ENCODE measurements around the gene CORO1C. TPM values are rescaled to one million over a fixed set of nuclear protein-coding genes. Genes with fewer than 3 reads are reported as not detected.
A peak's percentile ranks its signal among the peaks of the same experiment; 100 is the strongest.
"Not testable (repeated sequence)": the region's sequence is repeated elsewhere in the genome, so short reads cannot be mapped to it uniquely, and the experiment has no call there.

The CORO1C gene
- total RNA-seq, 1 donor from 2014 or later: 285 TPM

GRCh38 chr12:108734200-108734906, 3.0 kb upstream of the CORO1C start:
- Mint-ChIP-seq H3K36me3 (ENCODE audit: unreplicated experiment) (no peaks in the 10 kb centered on the region), H3K27ac (ENCODE audit: unreplicated experiment) (no peak overlapping the region), H3K27me3 (ENCODE audit: unreplicated experiment) (peaks cover 7% of the 10 kb centered on the region), H3K4me3 (ENCODE audit: unreplicated experiment) (no peak overlapping the region), H3K4me1 (ENCODE audit: low read depth, unreplicated experiment) (peaks cover 4% of the 10 kb centered on the region), H3K9me3 (ENCODE audit: unreplicated experiment) (peaks cover 13% of the 10 kb centered on the region)
- DNase-seq: no peak
- TF ChIP-seq CTCF (IDR thresholded peaks at IDR 0.05; ENCODE audit: partially characterized antibody, unreplicated experiment): no peak

DNA sequence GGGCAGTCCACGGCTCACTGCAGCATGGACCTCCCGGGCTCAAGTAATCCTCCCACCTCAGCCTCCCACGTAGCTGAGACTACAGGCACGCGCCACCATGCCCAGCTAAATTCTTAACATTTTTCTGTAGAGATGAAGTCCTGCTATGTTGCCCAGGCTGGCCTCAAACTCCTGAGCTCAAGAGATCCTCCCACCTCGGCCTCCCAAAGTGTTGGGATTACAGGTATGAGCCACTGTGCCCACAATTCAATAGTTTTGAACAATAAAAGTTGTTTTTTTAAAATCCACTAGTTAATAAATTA, 1.9 kb upstream of the CORO1C start:
- H3K27me3 Mint-ChIP-seq (ENCODE audit: unreplicated experiment); DNase-seq; H3K4me3 Mint-ChIP-seq (ENCODE audit: unreplicated experiment); H3K27ac Mint-ChIP-seq (ENCODE audit: unreplicated experiment); H3K36me3 Mint-ChIP-seq (ENCODE audit: unreplicated experiment): not testable (repeated sequence)
- H3K4me1 Mint-ChIP-seq (ENCODE audit: low read depth, unreplicated experiment): peaks cover 16% of the 10 kb centered on the region
- H3K9me3 Mint-ChIP-seq (ENCODE audit: unreplicated experiment): peaks cover 13% of the 10 kb centered on the region

DNA sequence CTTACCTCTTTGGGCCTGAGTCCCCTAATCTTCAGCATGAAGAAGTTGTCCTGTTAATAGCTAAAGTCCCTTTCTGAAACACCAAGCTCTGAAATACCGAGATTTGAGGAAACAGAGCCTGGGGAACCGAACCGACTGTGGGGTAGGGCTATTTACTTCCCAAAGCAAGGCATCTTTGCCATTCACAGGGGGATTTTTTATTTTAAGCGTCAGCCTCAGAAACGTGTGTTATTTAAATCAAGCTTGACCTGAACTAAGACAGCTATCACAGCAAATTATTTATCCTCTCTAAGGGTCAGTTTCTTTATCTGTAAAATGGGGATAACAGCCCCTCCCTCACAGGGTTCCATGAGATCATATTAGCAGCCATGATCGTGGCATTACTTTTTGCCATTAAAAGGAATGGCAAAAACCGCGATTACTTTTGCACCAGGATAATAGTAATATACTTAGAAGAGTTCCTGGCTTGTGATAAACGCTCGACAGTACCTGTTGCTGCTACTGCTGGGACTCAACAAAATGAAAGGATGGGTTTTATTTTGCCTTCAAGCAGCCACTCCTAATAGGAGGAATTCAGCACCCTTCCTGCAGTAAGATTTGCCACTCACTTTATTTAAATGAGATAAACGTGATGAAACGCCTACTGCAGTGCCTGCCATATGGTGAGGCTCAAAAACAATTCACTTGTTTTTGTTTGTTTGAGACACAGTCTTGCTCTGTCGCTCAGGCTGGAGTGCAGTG, 1.3 kb upstream of the CORO1C start:
- Mint-ChIP-seq H3K9me3 (ENCODE audit: unreplicated experiment) (peaks cover 13% of the 10 kb centered on the region), H3K27ac (ENCODE audit: unreplicated experiment) (peak overlapping the region; percentile 94)

GRCh38 chr12:108731866-108732461, 646 bp upstream of the CORO1C start:
- no peak for TF ChIP-seq CTCF (IDR thresholded peaks at IDR 0.05; ENCODE audit: partially characterized antibody, unreplicated experiment)
- Mint-ChIP-seq H3K4me3 (ENCODE audit: unreplicated experiment) (peak overlapping the region; percentile 91), H3K36me3 (ENCODE audit: unreplicated experiment) (no peaks in the 10 kb centered on the region), H3K27me3 (ENCODE audit: unreplicated experiment) (peaks cover 7% of the 10 kb centered on the region), H3K4me1 (ENCODE audit: low read depth, unreplicated experiment) (peaks cover 26% of the 10 kb centered on the region), H3K27ac (ENCODE audit: unreplicated experiment) (peak overlapping the region; percentile 94), H3K9me3 (ENCODE audit: unreplicated experiment) (peaks cover 13% of the 10 kb centered on the region)
- peak; percentile 99 for DNase-seq

More for the DNA sequence above, 1.3 kb upstream of the CORO1C start:
- TF ChIP-seq CTCF (IDR thresholded peaks at IDR 0.05; ENCODE audit: partially characterized antibody, unreplicated experiment): no peak
- H3K4me3 Mint-ChIP-seq (ENCODE audit: unreplicated experiment): peak overlapping the region; percentile 91
- H3K36me3 Mint-ChIP-seq (ENCODE audit: unreplicated experiment): no peaks in the 10 kb centered on the region
- no peak for DNase-seq
- peaks cover 7% of the 10 kb centered on the region for H3K27me3 Mint-ChIP-seq (ENCODE audit: unreplicated experiment)
- H3K4me1 Mint-ChIP-seq (ENCODE audit: low read depth, unreplicated experiment): peaks cover 21% of the 10 kb centered on the region

- Mint-ChIP-seq H3K27me3 (ENCODE audit: unreplicated experiment) (peaks cover 7% of the 10 kb centered on the region), H3K9me3 (ENCODE audit: unreplicated experiment) (peaks cover 13% of the 10 kb centered on the region), H3K4me3 (ENCODE audit: unreplicated experiment) (peak overlapping the region; percentile 92), H3K27ac (ENCODE audit: unreplicated experiment) (peak overlapping the region; percentile 96), H3K4me1 (ENCODE audit: low read depth, unreplicated experiment) (peaks cover 30% of the 10 kb centered on the region), H3K36me3 (ENCODE audit: unreplicated experiment) (no peaks in the 10 kb centered on the region)
- DNase-seq: peak; percentile 79
- TF ChIP-seq CTCF (IDR thresholded peaks at IDR 0.05; ENCODE audit: partially characterized antibody, unreplicated experiment): no peak
Observed at GRCh38 chr12:108730365-108731104, 783 bp downstream of the CORO1C start.
